ENCODE measurements around the gene SFMBT2. TPM values are rescaled to one million over a fixed set of nuclear protein-coding genes. Genes with fewer than 3 reads are reported as not detected.

The SFMBT2 gene
- total RNA-seq, 1 experiment from 2014 or later = 14.3 TPM

DNA sequence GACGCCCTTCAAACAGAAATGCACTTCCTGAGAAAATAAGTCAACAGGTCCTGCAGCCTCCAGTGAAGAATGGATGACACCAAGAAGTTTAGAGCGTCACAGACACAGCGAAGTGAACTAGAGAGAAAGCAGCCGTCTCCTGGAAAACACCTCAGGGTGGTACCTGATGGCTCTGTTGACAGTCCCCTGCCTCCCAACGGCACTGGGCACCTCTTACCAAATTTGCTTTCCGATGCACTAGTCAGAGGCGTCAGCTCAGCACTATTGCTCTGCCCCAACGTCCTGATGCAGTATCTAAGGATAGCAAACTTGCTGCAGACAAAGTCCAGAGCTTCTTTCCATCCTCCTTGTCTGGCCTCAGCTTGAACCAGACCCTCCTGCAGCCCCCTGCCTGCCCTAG lies 38.3 kb downstream of the SFMBT2 start (continued):
- TF ChIP-seq, protein P1, sequence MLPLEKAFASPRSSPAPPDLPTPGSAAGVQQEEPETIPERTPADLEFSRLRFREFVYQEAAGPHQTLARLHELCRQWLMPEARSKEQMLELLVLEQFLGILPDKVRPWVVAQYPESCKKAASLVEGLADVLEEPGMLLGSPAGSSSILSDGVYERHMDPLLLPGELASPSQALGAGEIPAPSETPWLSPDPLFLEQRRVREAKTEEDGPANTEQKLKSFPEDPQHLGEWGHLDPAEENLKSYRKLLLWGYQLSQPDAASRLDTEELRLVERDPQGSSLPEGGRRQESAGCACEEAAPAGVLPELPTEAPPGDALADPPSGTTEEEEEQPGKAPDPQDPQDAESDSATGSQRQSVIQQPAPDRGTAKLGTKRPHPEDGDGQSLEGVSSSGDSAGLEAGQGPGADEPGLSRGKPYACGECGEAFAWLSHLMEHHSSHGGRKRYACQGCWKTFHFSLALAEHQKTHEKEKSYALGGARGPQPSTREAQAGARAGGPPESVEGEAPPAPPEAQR (CRISPR knock-in tag; IDR thresholded peaks at IDR 0.05) = no peak
- no peak for TF ChIP-seq NR2C2 (CRISPR knock-in tag; IDR thresholded peaks at IDR 0.05)

DNA sequence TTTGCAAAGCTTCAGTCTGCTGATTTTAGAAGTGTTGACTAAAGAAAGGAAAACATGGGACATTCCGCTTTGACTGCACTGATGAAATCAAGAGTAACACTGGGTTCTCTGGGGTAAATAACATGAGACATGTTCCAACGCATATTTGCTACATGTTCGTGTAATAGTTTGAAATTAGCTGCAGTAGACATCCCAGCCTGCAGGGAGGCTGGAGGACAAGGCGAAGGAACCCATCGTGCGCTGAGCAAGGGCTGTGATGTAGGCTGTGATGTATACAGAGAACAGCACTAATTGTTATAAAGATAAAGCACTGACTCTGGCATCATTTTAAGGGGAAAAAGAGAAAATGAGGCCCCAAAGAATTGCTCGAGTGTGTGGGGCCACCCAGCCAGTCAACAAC lies 40.3 kb downstream of the SFMBT2 start:
- ATAC-seq = no peak
- no peak overlapping the region for H3K4me3 Mint-ChIP-seq
- H3K36me3 Mint-ChIP-seq = peaks cover 57% of the 10 kb centered on the region
- POLR2A ChIA-PET = interaction anchor here (0.6 kb wide), 1 partner anchor 30 kb away, joined by 3 read pairs; no protein-coding TSS in a partner anchor
- H3K27ac Mint-ChIP-seq = no peak overlapping the region
- TF ChIP-seq ZNF263 (CRISPR knock-in tag; IDR thresholded peaks at IDR 0.05; ENCODE audit: low read depth) (no peak), GABPB1 (CRISPR knock-in tag; IDR thresholded peaks at IDR 0.05) (no peak), ZNF317 (CRISPR knock-in tag; IDR thresholded peaks at IDR 0.05; ENCODE audit: borderline replicate concordance, low read depth) (no peak), TEAD1 (CRISPR knock-in tag; IDR thresholded peaks at IDR 0.05) (no peak), ZNF416 (CRISPR knock-in tag; IDR thresholded peaks at IDR 0.05) (no peak), NR3C1 (CRISPR knock-in tag; conservative IDR thresholded peaks at IDR 0.05; ENCODE audit: low read depth) (no peak), SP1 (CRISPR knock-in tag; conservative IDR thresholded peaks at IDR 0.05) (no peak)
- TF ChIP-seq, protein P2, sequence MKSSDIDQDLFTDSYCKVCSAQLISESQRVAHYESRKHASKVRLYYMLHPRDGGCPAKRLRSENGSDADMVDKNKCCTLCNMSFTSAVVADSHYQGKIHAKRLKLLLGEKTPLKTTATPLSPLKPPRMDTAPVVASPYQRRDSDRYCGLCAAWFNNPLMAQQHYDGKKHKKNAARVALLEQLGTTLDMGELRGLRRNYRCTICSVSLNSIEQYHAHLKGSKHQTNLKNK (CRISPR knock-in tag; IDR thresholded peaks at IDR 0.05) = no peak
- TF ChIP-seq, protein P3, sequence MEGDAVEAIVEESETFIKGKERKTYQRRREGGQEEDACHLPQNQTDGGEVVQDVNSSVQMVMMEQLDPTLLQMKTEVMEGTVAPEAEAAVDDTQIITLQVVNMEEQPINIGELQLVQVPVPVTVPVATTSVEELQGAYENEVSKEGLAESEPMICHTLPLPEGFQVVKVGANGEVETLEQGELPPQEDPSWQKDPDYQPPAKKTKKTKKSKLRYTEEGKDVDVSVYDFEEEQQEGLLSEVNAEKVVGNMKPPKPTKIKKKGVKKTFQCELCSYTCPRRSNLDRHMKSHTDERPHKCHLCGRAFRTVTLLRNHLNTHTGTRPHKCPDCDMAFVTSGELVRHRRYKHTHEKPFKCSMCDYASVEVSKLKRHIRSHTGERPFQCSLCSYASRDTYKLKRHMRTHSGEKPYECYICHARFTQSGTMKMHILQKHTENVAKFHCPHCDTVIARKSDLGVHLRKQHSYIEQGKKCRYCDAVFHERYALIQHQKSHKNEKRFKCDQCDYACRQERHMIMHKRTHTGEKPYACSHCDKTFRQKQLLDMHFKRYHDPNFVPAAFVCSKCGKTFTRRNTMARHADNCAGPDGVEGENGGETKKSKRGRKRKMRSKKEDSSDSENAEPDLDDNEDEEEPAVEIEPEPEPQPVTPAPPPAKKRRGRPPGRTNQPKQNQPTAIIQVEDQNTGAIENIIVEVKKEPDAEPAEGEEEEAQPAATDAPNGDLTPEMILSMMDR (IDR thresholded peaks at IDR 0.05) = no peak
- TF ChIP-seq, protein P1 (CRISPR knock-in tag; IDR thresholded peaks at IDR 0.05) = no peak
- TF ChIP-seq, protein P4, sequence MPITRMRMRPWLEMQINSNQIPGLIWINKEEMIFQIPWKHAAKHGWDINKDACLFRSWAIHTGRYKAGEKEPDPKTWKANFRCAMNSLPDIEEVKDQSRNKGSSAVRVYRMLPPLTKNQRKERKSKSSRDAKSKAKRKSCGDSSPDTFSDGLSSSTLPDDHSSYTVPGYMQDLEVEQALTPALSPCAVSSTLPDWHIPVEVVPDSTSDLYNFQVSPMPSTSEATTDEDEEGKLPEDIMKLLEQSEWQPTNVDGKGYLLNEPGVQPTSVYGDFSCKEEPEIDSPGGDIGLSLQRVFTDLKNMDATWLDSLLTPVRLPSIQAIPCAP (CRISPR knock-in tag; IDR thresholded peaks at IDR 0.05) = no peak
- CTCF ChIA-PET = no interaction called here
- no peak for DNase-seq (ENCODE audit: low spot score)
- no peaks in the 10 kb centered on the region for H3K4me1 Mint-ChIP-seq
- H3K27me3 Mint-ChIP-seq (ENCODE audit: low read depth) = no peaks in the 10 kb centered on the region
- peaks cover 9% of the 10 kb centered on the region for H3K9me3 Mint-ChIP-seq

DNA sequence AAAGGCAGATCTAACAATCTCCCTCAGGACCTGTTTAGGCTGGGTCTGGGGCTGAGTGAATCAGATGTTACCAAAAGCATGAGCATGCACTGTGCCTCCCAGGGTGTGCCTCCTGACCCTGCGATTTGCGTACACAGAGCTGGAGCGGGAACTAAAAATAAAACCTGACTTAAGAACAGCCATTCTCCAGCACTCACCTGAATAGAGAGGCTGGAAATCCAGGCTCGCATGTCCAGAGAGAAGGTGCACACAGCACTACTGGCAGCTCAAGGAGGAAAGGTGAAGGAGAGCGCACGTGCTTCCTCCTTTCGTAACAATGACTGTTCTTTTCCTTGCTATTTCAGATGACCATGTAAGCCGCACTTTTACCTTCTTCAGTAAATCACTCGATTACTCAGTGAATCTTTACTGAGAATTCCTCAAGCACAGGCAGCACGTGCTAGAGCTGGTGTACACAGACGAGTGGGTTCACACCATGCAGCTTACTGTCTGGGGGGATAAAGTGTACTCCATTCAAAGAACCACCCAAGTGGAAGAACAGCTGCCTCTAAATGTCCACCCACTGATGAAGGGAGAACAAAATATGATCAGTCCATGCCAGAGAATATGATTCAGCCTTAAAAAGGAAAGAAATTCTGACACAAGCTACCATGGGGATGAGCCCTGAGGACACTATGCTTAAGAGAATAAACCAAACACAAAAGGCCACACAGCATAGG lies 45.6 kb downstream of the SFMBT2 start:
- H3K4me3 Mint-ChIP-seq = no peak overlapping the region
- no peak for TF ChIP-seq CREM (CRISPR knock-in tag; IDR thresholded peaks at IDR 0.05)
- TF ChIP-seq JAZF1 (CRISPR knock-in tag; IDR thresholded peaks at IDR 0.05) = no peak
- TF ChIP-seq, protein P5, sequence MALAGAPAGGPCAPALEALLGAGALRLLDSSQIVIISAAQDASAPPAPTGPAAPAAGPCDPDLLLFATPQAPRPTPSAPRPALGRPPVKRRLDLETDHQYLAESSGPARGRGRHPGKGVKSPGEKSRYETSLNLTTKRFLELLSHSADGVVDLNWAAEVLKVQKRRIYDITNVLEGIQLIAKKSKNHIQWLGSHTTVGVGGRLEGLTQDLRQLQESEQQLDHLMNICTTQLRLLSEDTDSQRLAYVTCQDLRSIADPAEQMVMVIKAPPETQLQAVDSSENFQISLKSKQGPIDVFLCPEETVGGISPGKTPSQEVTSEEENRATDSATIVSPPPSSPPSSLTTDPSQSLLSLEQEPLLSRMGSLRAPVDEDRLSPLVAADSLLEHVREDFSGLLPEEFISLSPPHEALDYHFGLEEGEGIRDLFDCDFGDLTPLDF (CRISPR knock-in tag; IDR thresholded peaks at IDR 0.05) = no peak
- no peak for TF ChIP-seq PRRX2 (CRISPR knock-in tag; IDR thresholded peaks at IDR 0.05)
- no peak for TF ChIP-seq NR3C1 (CRISPR knock-in tag; conservative IDR thresholded peaks at IDR 0.05; ENCODE audit: low read depth)
- no peak for TF ChIP-seq ATF1 (CRISPR knock-in tag; IDR thresholded peaks at IDR 0.05)
- TF ChIP-seq TP53 (CRISPR knock-in tag; IDR thresholded peaks at IDR 0.05) = no peak
- TF ChIP-seq, protein P6, sequence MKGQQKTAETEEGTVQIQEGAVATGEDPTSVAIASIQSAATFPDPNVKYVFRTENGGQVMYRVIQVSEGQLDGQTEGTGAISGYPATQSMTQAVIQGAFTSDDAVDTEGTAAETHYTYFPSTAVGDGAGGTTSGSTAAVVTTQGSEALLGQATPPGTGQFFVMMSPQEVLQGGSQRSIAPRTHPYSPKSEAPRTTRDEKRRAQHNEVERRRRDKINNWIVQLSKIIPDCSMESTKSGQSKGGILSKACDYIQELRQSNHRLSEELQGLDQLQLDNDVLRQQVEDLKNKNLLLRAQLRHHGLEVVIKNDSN (CRISPR knock-in tag; IDR thresholded peaks at IDR 0.05) = no peak
- no peak for TF ChIP-seq OVOL2 (CRISPR knock-in tag; IDR thresholded peaks at IDR 0.05; ENCODE audit: borderline replicate concordance)
- TF ChIP-seq ZNF219 (CRISPR knock-in tag; IDR thresholded peaks at IDR 0.05; ENCODE audit: borderline replicate concordance) = no peak
- no peak for TF ChIP-seq NR1H2 (CRISPR knock-in tag; IDR thresholded peaks at IDR 0.05)
- TF ChIP-seq, protein P1 (CRISPR knock-in tag; IDR thresholded peaks at IDR 0.05) = no peak
- no peak for TF ChIP-seq RELA (CRISPR knock-in tag; IDR thresholded peaks at IDR 0.05; ENCODE audit: borderline replicate concordance)
- no peak for TF ChIP-seq ZNF232 (CRISPR knock-in tag; IDR thresholded peaks at IDR 0.05)
- H3K4me1 Mint-ChIP-seq = peaks cover 19% of the 10 kb centered on the region
- ChIA-PET POLR2A (no interaction called here), CTCF (interaction anchor here (0.8 kb wide), 1 partner anchor 46 kb away, joined by 3 read pairs; the partner anchor contains the start of gene SFMBT2)
- H3K9me3 Mint-ChIP-seq = peaks cover 27% of the 10 kb centered on the region
- DNase-seq (ENCODE audit: low spot score) (no peak), ATAC-seq (no peak)
- H3K27ac Mint-ChIP-seq = peak overlapping the region; percentile 52; the same call in 1 of the 2 replicates
- no peaks in the 10 kb centered on the region for H3K27me3 Mint-ChIP-seq (ENCODE audit: low read depth)
- peaks cover 73% of the 10 kb centered on the region for H3K36me3 Mint-ChIP-seq
